SK-N-SH (cell line): ENCODE results near the gene ADGRG7. TPM values are rescaled to one million over a fixed set of nuclear protein-coding genes. Genes with fewer than 3 reads are reported as not detected.

Experiments used
- CTCF ChIA-PET: fragments of 300-600, 350-600 bp; formaldehyde crosslinking; extraction: SDS; loops from one replicate; lab custom pipeline; 2021; lab: Yijun Ruan, JAX
- POLR2A ChIA-PET: fragments of 350-600 bp; sonication (Branson Sonifier 250); formaldehyde crosslinking; extraction: SDS; loops from one replicate; lab custom pipeline; 2020; ENCODE audit warnings: antibody characterized with exemption, inconsistent platforms; lab: Yijun Ruan, JAX
- DNase-seq: peaks from one replicate; pipeline ENCODE4 v3.0.0; 2012
- H2AFZ ChIP-seq: fragments of 200-600 bp; sonication (generic); 2 replicates; pipeline ENCODE4 v1.8.1; 2016; ENCODE audit warnings: antibody characterized with exemption, mild to moderate bottlenecking, low read depth
- H3F3A ChIP-seq: fragments of 200-600 bp; sonication (generic); replicated peaks from 2 replicates; pipeline ENCODE3; 2016; ENCODE audit warnings: antibody characterized with exemption, mild to moderate bottlenecking; ENCODE audit not compliant: insufficient read depth
- H3K27ac ChIP-seq, 2 experiments: fragments of 200-500 bp in 1 of 2; fragments of 200-600 bp in 1 of 2; sonication (Bioruptor generic) in 1 of 2; sonication (generic), shearing (Covaris generic) in 1 of 2; 2 replicates each; pipeline versions ENCODE4 v1.5.1 to v1.6.1; 2014 to 2016; ENCODE audit warnings: low read depth in 2 of 2, inconsistent platforms in 1 of 2, low read length in 1 of 2, mild to moderate bottlenecking in 1 of 2, mixed read lengths in 1 of 2
- H3K27me3 ChIP-seq: fragments of 200-600 bp; sonication (generic), shearing (Covaris generic); 2 replicates; pipeline ENCODE4 v1.6.1; 2016; ENCODE audit warnings: mixed run types; ENCODE audit not compliant: insufficient read depth
- H3K36me3 ChIP-seq, 2 experiments: fragments of 200-500 bp in 1 of 2; fragments of 200-600 bp in 1 of 2; sonication (Bioruptor generic) in 1 of 2; sonication (generic) in 1 of 2; replicated peaks in 1 of 2; 2 replicates each; pipeline versions ENCODE3 to v1.5.1; 2014 to 2016; ENCODE audit warnings: low read length in 1 of 2, mild to moderate bottlenecking in 1 of 2; ENCODE audit not compliant: insufficient read depth in 2 of 2, control insufficient read depth in 1 of 2
- H3K4me1 ChIP-seq, 2 experiments: fragments of 200-500 bp in 1 of 2; fragments of 200-600 bp in 1 of 2; sonication (Bioruptor generic) in 1 of 2; sonication (generic), shearing (Covaris generic) in 1 of 2; 2 replicates each; pipeline versions ENCODE4 v1.5.1 to v1.6.1; 2014 to 2016; ENCODE audit warnings: low read depth in 1 of 2, low read length in 1 of 2, mixed run types in 1 of 2; ENCODE audit not compliant: insufficient read depth in 2 of 2, control insufficient read depth in 1 of 2
- H3K4me2 ChIP-seq: fragments of 200-600 bp; sonication (generic), shearing (Covaris generic); 2 replicates; pipeline ENCODE4 v1.6.1; 2017; ENCODE audit warnings: mixed run types
- H3K4me3 ChIP-seq, 2 experiments: fragments of 200-500 bp in 1 of 2; fragments of 200-600 bp in 1 of 2; sonication (Bioruptor generic) in 1 of 2; sonication (generic), shearing (Covaris generic) in 1 of 2; 2 replicates each; pipeline versions ENCODE4 v1.5.1 to v1.8.1; 2014 to 2016; ENCODE audit warnings: low read depth in 2 of 2, inconsistent platforms in 1 of 2, low read length in 1 of 2, mild to moderate bottlenecking in 1 of 2, mixed read lengths in 1 of 2, moderate library complexity in 1 of 2
- H3K79me2 ChIP-seq: fragments of 200-600 bp; sonication (generic); 2 replicates; pipeline ENCODE4 v1.8.1; 2017; ENCODE audit warnings: mild to moderate bottlenecking; ENCODE audit not compliant: insufficient read depth
- H3K9ac ChIP-seq: fragments of 200-600 bp; sonication (generic); 2 replicates; pipeline ENCODE4 v1.6.1; 2017; ENCODE audit warnings: mixed run types
- H3K9me2 ChIP-seq: fragments of 200-600 bp; sonication (generic); 2 replicates; pipeline ENCODE4 v1.6.1; 2017; ENCODE audit warnings: mixed run types
- H3K9me3 ChIP-seq: fragments of 200-600 bp; sonication (generic); 2 replicates; pipeline ENCODE4 v1.6.1; 2017; ENCODE audit warnings: mixed run types, mild to moderate bottlenecking, moderate library complexity
- H4K20me1 ChIP-seq: fragments of 200-600 bp; sonication (generic); 2 replicates; pipeline ENCODE4 v1.6.1; 2017; ENCODE audit warnings: mild to moderate bottlenecking, mixed run types; ENCODE audit not compliant: insufficient read depth
- EP300 ChIP-seq, 2 experiments: IDR thresholded peaks; 2 replicates each; pipeline versions ENCODE4 v1.4.0 to v1.6.1; 2012; ENCODE audit warnings: borderline replicate concordance in 1 of 2, low read depth in 1 of 2, low read length in 1 of 2
- EZH2phosphoT487 ChIP-seq: fragments of 200-600 bp; sonication (generic); IDR thresholded peaks from 2 replicates; pipeline ENCODE4 v1.6.1; 2017; ENCODE audit warnings: low read depth, mixed run types, mild to moderate bottlenecking, antibody characterized with exemption, moderate library complexity, borderline replicate concordance
- FOSL2 ChIP-seq: IDR thresholded peaks from 2 replicates; pipeline ENCODE4 v1.4.0; 2012; ENCODE audit warnings: low read depth, mild to moderate bottlenecking, moderate library complexity, borderline replicate concordance
- FOXJ3 ChIP-seq: sonication (generic); formaldehyde crosslinking; IDR thresholded peaks from 2 replicates; pipeline ENCODE4 v1.5.1; 2020; ENCODE audit warnings: mild to moderate bottlenecking, missing genetic modification reagents
- FOXM1 ChIP-seq: IDR thresholded peaks from 2 replicates; pipeline ENCODE4 v1.4.0; 2012; ENCODE audit warnings: low read depth, mild to moderate bottlenecking
- GATA2 ChIP-seq: sonication (generic); formaldehyde crosslinking; IDR thresholded peaks from 2 replicates; pipeline ENCODE4 v1.5.0; 2020; ENCODE audit warnings: mild to moderate bottlenecking, missing genetic modification reagents
- JUND ChIP-seq: IDR thresholded peaks from 2 replicates; pipeline ENCODE4 v1.4.0; 2012
- MAX ChIP-seq: IDR thresholded peaks from 2 replicates; pipeline ENCODE4 v1.4.0; 2012; ENCODE audit warnings: low read depth
- NFIC ChIP-seq: IDR thresholded peaks from 2 replicates; pipeline ENCODE4 v1.4.0; 2012; ENCODE audit warnings: borderline replicate concordance
- POLR2AphosphoS5 ChIP-seq: IDR thresholded peaks from 2 replicates; pipeline ENCODE4 v1.6.1; 2012; ENCODE audit warnings: low read depth, low read length
- RAD21 ChIP-seq: IDR thresholded peaks from 2 replicates; pipeline ENCODE4 v1.6.1; 2012; ENCODE audit warnings: mild to moderate bottlenecking, low read length
- RCOR1 ChIP-seq: fragments of 150-350 bp; IDR thresholded peaks from 2 replicates; pipeline ENCODE4 v1.6.1; 2017; ENCODE audit warnings: antibody characterized with exemption, low read length
- RFX5 ChIP-seq: IDR thresholded peaks from 2 replicates; pipeline ENCODE4 v1.6.1; 2012; ENCODE audit warnings: mild to moderate bottlenecking, improper control_type of control experiment, low read length
- RXRA ChIP-seq: IDR thresholded peaks from 2 replicates; pipeline ENCODE4 v1.4.0; 2012; ENCODE audit warnings: low read depth, mild to moderate bottlenecking, borderline replicate concordance
- SIN3A ChIP-seq: IDR thresholded peaks from 2 replicates; pipeline ENCODE4 v1.6.1; 2012; ENCODE audit warnings: low read depth, mild to moderate bottlenecking, low read length, moderate library complexity, borderline replicate concordance
- TCF12 ChIP-seq: IDR thresholded peaks from 2 replicates; pipeline ENCODE4 v1.4.0; 2012
- YY1 ChIP-seq: IDR thresholded peaks from 2 replicates; pipeline ENCODE4 v1.4.0; 2012; ENCODE audit warnings: low read depth, mild to moderate bottlenecking
- WGBS: methylation state at CpG from one replicate; pipeline ENCODE4 v1.1.6; 2017; ENCODE audit warnings: low lambda C conversion rate; 5-methylcytosine and 5-hydroxymethylcytosine counted together
- polyA plus RNA-seq, 3 experiments: library from polyadenylated mRNA; depleted of rRNA; stranded (reverse); fragments of >200 nt; gene quantifications; 2 replicates each; pipeline ENCODE4 v1.2.3, GENCODE V29; 2012
- TF ChIP-seq, protein P1 (sequence below): fragments of 150-350 bp; IDR thresholded peaks from 2 replicates; pipeline ENCODE4 v1.6.1; 2017; ENCODE audit warnings: antibody characterized with exemption, low read length, low read depth, borderline replicate concordance
- TF ChIP-seq, protein P2 (sequence below): IDR thresholded peaks from 2 replicates; pipeline ENCODE4 v1.4.0; 2012; ENCODE audit warnings: low read depth, borderline replicate concordance

ADGRG7 gene
- polyA plus RNA-seq, 1 of the 3 experiments (the other 2 are of a cell fraction), result not detected

DNA sequence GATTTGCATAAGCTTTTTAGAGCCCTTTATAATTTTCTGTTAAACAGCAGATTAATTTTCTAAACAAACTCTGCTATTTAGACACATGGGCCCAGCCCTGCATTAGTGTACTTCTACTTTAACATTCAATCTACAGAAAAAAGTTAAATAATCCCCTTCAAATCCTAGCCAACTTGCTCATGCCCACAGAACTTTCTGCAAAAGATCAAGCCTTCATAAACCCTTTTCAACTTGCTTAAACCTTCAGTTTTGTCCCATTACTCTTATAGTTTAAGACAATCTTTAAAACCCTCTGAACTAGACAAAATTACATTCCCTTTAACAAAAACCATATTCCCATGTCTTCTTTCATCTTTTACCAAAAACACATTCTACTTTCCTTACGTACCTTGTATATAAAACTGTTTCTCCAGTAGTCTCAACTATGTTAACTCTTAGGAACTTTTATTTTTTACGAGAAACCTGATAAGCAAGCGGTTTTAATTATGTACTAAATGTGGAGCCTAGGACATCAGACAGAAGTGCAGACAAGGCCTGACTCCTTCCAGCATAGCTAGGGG is 25.2 kb upstream of the ADGRG7 start:
- H3F3A ChIP-seq, result no peaks in the 10 kb centered on the region
- no peaks in the 10 kb centered on the region for H3K27me3 ChIP-seq
- H3K4me3 ChIP-seq, result no peak overlapping the region
- no peak overlapping the region for H3K4me2 ChIP-seq
- POLR2A ChIA-PET, result no interaction called here
- H4K20me1 ChIP-seq, result no peaks in the 10 kb centered on the region
- no peaks in the 10 kb centered on the region for H3K4me1 ChIP-seq
- TF ChIP-seq POLR2AphosphoS5 (no peak), JUND (no peak), MAX (no peak), FOXM1 (no peak), RAD21 (no peak), FOSL2 (no peak), EP300 (IDR thresholded peaks at IDR 0.05; ENCODE audit: borderline replicate concordance in 1 of 2, low read depth in 1 of 2, low read length in 1 of 2) (no peak), EZH2phosphoT487 (no peak)
- H3K9me2 ChIP-seq, result no peaks in the 10 kb centered on the region
- CTCF ChIA-PET, result interaction anchor here (2.1 to 5.3 kb wide), 3 partner anchors 19 to 121 kb away, joined by 5 to 27 read pairs (median 22); no protein-coding TSS in a partner anchor
- H2AFZ ChIP-seq, result no peak overlapping the region
- H3K9me3 ChIP-seq, result no peaks in the 10 kb centered on the region
- no peak overlapping the region for H3K9ac ChIP-seq
- H3K79me2 ChIP-seq, result no peaks in the 10 kb centered on the region
- 83% methylated on average over 3 of the region's 3 CpGs for WGBS
- DNase-seq, result no peak
- no peaks in the 10 kb centered on the region for H3K36me3 ChIP-seq
- no peak overlapping the region for H3K27ac ChIP-seq

GRCh38 chr3:100586832-100587231 is 22.6 kb upstream of the ADGRG7 start:
- Histone ChIP-seq H3K79me2 (no peaks in the 10 kb centered on the region), H3K36me3 (no peaks in the 10 kb centered on the region), H3K9me2 (no peaks in the 10 kb centered on the region), H3K9ac (no peak overlapping the region), H3K27me3 (no peaks in the 10 kb centered on the region), H3K4me2 (no peak overlapping the region)
- WGBS, result 92% methylated on average over 3 of the region's 3 CpGs
- TF ChIP-seq, protein P1, sequence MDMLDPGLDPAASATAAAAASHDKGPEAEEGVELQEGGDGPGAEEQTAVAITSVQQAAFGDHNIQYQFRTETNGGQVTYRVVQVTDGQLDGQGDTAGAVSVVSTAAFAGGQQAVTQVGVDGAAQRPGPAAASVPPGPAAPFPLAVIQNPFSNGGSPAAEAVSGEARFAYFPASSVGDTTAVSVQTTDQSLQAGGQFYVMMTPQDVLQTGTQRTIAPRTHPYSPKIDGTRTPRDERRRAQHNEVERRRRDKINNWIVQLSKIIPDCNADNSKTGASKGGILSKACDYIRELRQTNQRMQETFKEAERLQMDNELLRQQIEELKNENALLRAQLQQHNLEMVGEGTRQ, result no peak
- no peak for TF ChIP-seq RCOR1
- no peak for TF ChIP-seq NFIC
- TF ChIP-seq EP300 (IDR thresholded peaks at IDR 0.05; ENCODE audit: borderline replicate concordance in 1 of 2, low read depth in 1 of 2, low read length in 1 of 2), result no peak
- TF ChIP-seq YY1, result no peak
- no peak for TF ChIP-seq TCF12
- no peak for TF ChIP-seq RXRA
- TF ChIP-seq FOXM1, result no peak
- no peak for TF ChIP-seq GATA2 (CRISPR knock-in tag)
- TF ChIP-seq RFX5, result no peak
- no peak for TF ChIP-seq JUND
- TF ChIP-seq FOXJ3 (CRISPR knock-in tag), result no peak
- TF ChIP-seq, protein P2, sequence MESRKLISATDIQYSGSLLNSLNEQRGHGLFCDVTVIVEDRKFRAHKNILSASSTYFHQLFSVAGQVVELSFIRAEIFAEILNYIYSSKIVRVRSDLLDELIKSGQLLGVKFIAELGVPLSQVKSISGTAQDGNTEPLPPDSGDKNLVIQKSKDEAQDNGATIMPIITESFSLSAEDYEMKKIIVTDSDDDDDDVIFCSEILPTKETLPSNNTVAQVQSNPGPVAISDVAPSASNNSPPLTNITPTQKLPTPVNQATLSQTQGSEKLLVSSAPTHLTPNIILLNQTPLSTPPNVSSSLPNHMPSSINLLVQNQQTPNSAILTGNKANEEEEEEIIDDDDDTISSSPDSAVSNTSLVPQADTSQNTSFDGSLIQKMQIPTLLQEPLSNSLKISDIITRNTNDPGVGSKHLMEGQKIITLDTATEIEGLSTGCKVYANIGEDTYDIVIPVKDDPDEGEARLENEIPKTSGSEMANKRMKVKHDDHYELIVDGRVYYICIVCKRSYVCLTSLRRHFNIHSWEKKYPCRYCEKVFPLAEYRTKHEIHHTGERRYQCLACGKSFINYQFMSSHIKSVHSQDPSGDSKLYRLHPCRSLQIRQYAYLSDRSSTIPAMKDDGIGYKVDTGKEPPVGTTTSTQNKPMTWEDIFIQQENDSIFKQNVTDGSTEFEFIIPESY, result no peak
- no peak for TF ChIP-seq SIN3A
- TF ChIP-seq, all 33 proteins: peak for 0
- DNase-seq, result no peak
- no peak overlapping the region for H3K27ac ChIP-seq
- H3K9me3 ChIP-seq, result no peaks in the 10 kb centered on the region
- H3K4me3 ChIP-seq, result no peak overlapping the region
- H2AFZ ChIP-seq, result no peak overlapping the region
- H4K20me1 ChIP-seq, result no peaks in the 10 kb centered on the region
- H3K4me1 ChIP-seq, result peaks cover 0 to 5% of the 10 kb centered on the region in 2 experiments; a peak in 1 of 4 replicates
- POLR2A ChIA-PET, result no interaction called here
- H3F3A ChIP-seq, result no peaks in the 10 kb centered on the region
- CTCF ChIA-PET, result interaction anchor here (3.0 kb wide), 1 partner anchor 124 kb away, joined by 22 read pairs; no protein-coding TSS in a partner anchor
